Right lobe of liver (tissue), 4 donors: Measurements from ENCODE around the gene MOGAT1.

ENCODE experiments used
- POLR2A ChIP-seq: fragments of 450-650 bp; IDR thresholded peaks from one replicate; pipeline ENCODE4 v1.6.1; 2017; ENCODE audit warnings: antibody characterized with exemption, mild to moderate bottlenecking
- TF ChIP-seq, protein P1 (sequence below), 4 donors: fragments of 200-600 bp in 3 of 4; fragments of 450-650 bp in 1 of 4; IDR thresholded peaks; one replicate each; pipeline versions ENCODE4 v1.5.1 to v1.8.0; 2016 to 2022; ENCODE audit warnings: antibody characterized with exemption in 4 of 4, mild to moderate bottlenecking in 2 of 4
- donor health status: DM: no; HTN: no; CAD: no.
- donor health status: DM: no; HTN: no; CAD: no.
- donor health status: DM: no; HTN: yes; CAD: no.

GRCh38 chr2:222756362-222756831, 84.9 kb downstream of the MOGAT1 start:
- TF ChIP-seq POLR2A = no peak
- TF ChIP-seq, protein P1, sequence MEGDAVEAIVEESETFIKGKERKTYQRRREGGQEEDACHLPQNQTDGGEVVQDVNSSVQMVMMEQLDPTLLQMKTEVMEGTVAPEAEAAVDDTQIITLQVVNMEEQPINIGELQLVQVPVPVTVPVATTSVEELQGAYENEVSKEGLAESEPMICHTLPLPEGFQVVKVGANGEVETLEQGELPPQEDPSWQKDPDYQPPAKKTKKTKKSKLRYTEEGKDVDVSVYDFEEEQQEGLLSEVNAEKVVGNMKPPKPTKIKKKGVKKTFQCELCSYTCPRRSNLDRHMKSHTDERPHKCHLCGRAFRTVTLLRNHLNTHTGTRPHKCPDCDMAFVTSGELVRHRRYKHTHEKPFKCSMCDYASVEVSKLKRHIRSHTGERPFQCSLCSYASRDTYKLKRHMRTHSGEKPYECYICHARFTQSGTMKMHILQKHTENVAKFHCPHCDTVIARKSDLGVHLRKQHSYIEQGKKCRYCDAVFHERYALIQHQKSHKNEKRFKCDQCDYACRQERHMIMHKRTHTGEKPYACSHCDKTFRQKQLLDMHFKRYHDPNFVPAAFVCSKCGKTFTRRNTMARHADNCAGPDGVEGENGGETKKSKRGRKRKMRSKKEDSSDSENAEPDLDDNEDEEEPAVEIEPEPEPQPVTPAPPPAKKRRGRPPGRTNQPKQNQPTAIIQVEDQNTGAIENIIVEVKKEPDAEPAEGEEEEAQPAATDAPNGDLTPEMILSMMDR (IDR thresholded peaks at IDR 0.05) = no peak
